Hematopoietic multipotent progenitor cell treated with erythropoietin and hydrocortisone succinate and interleukin-3 and kit ligand, for 17 days (in vitro differentiated cells): ENCODE data around the gene CHRNA1.
A peak's percentile ranks its signal among the peaks of the same experiment; 100 is the strongest.
"Not testable (repeated sequence)": the region's sequence is repeated elsewhere in the genome, so short reads cannot be mapped to it uniquely, and the experiment has no call there.

ENCODE experiments used
- DNase-seq: peaks from one replicate; pipeline ENCODE4 v3.0.0-alpha.2; 2015; ENCODE audit warnings: low spot score

CHRNA1 gene

DNA sequence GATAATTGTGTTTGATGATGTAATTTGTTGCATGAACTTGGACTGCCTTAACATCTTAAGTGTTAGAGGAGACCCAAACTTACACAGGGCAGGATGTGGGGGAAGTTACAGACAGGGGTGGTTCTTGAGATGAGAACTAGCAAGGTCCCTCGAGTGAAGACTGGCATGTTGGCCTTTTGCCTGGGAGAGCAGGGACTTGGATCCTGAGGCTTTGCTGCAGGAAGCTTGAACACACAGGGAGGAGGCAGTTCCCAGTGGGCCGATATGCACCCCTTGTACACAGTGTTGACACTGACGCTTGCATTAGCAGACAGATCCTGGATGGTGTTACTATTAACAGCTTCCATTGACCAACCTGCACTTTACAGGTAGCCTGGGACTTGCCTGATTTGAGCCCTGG, 47.5 kb downstream of the CHRNA1 start:
- DNase-seq: no peak

DNA sequence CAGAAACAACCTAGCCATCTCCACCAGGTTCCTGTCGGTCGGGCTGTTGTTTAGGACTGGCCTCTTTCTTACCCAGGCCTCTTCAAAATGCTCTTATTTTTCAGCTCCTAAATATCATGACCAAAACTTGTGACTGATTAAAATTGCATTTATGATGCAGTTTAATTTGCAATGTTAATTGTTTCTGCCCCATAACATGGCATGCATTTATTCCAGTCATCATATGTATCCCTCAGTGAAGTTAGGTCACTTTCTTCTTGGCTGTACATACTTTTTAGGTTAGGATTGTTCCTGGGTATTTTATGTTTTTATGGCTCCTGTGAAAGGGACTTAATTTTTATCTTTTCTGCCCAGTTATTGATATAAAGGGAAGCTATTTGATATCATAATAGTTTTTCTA, 50.6 kb downstream of the CHRNA1 start:
- no peak for DNase-seq

DNA sequence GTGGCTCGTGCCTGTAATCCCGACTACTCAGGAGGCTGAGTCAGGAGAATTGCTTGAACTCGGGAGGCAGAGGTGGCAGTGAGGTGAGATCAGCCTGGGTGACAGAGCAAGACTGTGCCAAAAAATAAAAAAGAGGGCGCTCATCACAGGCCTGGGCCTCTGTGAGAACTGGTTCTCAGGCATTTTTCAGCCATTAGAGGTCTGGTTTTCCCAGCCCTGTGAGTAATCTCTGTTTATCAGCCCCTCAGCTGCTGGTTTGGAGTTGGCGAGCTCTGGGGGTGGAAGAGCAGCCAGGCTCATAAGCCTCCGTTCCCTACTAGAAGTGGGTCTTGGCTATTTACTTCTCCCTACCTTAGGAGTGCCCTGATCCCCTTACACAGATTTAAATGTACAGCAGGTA, 53.1 kb downstream of the CHRNA1 start:
- no peak for DNase-seq

DNA sequence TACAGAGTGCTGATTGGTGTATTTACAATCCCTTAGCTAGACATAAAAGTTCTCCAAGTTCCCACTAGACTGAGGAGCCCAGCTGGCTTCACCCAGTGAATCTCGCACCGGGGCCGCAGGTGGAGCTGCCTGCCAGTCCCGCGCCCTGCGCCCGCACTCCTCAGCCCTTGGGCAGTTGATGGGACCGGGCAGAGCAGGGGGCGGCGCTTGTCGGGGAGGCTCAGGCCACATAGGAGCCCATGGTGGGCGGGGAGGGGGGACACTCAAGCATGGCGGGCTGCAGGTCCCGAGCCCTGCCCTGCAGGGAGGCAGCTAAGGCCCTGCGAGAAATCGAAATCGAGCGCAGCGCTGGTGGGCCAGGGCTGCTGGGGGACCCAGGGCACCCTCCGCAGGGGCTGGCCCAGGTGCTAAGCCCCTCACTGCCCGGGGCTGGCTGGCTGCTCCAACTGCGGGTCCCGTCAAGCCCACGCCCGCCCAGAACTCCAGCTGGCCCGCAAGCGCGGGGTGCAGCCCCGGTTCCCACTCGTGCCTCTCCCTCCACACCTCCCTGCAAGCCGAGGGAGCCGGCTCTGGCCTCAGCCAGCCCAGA, 54.8 kb downstream of the CHRNA1 start:
- not testable (repeated sequence) for DNase-seq

DNA sequence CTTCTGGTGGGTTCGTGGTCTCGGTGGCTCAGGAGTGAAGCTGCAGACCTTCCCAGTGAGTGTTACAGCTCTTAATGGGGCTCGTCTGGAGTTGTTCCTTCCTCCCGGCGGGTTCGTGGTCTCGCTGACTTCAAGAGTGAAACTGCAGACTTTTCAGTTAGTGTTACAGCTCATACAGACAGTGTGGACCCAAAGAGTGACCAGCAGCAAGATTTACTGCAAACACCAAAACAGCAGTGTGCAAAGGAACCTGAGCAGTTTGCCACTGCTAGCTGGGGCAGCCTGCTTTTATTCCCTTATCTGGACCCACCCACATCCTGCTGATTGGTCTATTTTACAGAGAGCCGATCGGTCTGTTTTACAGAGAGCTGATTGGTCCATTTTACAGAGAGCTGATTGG, 55.6 kb downstream of the CHRNA1 start:
- DNase-seq: no peak

DNA sequence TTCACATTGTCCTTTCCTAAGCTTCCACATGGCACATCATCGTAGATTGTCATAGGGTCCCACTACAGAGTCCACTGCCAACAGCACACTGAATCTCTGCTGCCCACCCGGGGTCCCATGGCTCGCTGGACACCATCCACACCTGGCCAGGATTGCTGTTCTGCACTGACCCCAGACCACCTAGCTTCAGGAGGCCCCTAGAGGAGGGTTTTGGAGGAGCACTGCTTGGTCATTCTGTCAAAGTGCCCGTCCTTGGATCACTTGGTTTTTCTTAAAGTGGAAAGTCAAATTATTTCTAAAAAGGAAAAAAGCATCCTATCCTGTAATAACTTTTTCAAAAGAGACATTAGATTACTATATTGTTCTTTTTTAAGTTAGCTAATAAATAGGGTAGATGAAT, 59.0 kb downstream of the CHRNA1 start:
- DNase-seq: no peak

DNA sequence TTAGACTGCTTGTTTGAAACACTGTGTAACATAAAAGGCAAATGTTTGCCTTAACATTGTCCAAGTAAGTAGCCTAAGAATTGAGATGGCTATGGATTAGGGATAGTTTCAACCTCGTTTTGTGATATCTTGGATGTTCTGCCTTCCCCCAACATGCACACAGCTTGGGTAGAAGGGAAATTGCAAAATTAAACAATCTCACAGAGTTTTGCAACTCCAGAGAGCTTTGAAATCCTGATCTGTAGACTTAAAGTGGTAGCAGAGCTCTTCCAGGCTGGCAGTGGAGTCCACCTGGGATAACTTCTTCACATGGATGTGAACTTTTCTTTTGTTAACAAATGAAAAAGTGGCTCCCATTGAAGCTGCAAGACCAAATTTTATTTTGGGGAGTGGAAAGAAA, 59.6 kb downstream of the CHRNA1 start:
- DNase-seq: no peak

DNA sequence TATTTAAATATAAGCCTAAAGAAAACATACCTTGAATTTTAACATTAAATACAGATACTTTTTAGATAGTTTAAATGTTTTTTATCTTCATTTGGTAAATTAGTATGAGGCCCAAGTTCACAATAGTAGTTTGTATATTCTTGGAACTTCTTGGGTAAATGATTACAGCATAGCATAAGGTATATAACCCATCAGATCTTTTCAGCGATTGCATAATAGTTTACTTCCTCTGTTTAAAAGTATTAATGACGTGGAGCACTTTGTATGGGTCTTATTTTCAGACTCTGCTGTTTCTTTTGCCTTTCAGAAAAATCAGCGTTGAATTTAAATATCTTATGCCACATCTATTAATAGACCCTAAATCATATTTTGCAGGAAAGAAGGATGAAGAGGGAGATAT, 60.2 kb downstream of the CHRNA1 start:
- no peak for DNase-seq

DNA sequence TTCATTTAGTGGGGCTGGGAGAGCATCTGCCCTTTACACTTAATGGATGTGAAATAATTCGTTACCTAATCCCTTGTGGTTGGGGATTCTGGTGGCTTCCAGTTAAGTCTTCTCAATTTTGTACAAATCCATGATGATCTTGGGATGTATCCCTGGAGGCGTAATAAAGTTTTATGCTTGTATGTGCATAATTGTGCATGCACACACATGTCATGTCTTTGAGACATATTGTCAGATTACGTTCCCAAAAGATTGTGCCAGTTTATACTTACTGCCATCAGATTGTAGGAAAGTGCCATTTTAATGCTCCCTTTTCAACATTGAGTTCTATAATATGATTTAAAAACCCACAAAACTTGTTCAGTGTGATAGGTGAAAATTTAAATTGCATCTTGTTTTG, 60.8 kb downstream of the CHRNA1 start:
- DNase-seq: no peak

DNA sequence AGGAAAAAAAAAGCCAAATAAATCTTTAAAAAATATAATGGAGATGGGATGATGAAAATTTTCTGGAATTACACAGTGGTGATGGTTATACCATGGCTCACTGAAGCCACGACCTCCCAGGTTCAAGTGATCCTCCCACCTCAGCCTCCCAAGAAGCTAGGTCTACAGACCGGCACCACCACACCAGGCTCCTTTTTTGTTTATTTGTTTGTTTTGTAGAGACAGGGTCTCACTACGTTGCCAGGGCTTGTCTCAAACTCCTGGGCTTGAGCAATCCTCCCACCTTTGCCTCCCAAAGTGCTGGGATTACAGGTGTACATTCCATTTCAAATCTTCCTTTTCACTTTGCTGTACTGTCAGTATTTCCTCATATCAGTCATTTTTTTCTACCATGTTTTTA, 61.7 kb downstream of the CHRNA1 start:
- no peak for DNase-seq

DNA sequence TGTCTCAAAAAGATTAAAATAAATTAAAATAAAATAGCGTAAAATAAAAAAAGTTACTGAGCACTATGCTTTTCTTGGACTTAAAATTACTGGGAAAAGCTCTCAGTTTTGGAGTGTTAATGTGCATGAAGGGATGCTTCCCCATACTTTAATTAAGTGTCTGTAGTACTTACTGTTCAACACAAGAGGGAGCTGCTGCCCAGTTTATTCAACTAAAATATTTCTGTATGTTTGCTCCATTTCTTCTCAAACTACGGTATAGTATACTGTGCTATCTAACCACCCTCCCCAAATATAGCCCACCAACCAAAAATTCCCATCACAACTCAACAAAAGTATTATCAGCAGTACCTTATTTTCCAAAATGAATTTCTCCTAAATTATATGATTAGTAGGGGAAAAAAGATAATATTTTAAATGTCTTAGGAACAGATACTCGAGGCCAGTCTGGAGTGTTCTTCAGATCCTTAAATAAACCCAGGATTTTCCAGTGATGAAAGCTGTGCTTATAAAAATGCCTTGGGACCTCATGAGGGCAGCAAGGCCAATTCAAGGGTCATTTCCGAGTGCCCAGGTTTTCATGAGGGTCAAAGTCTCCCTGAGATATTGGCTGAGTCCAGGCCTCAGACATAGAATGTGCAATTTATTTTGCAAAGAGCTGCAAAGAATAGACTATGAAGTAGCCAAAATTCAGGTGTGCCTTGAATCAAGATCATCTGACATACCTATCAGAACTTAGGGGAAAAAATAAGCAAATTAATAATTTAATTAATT, 64.1 kb downstream of the CHRNA1 start:
- peak; percentile 40 for DNase-seq
